HG02798 (cell line): ENCODE data around the gene CAMK1G.
A peak's percentile ranks its signal among the peaks of the same experiment; 100 is the strongest.

ENCODE experiments used
- ATAC-seq: cut with Tn5 transposase; IDR thresholded peaks from one replicate; pipeline ENCODE4 v1.9.1; 2021; ENCODE audit warnings: mild to moderate bottlenecking; ENCODE audit not compliant: unreplicated experiment, poor library complexity

The CAMK1G gene

GRCh38 chr1:209617047-209617673 is 33.6 kb downstream of the CAMK1G start:
- no peak for ATAC-seq

DNA sequence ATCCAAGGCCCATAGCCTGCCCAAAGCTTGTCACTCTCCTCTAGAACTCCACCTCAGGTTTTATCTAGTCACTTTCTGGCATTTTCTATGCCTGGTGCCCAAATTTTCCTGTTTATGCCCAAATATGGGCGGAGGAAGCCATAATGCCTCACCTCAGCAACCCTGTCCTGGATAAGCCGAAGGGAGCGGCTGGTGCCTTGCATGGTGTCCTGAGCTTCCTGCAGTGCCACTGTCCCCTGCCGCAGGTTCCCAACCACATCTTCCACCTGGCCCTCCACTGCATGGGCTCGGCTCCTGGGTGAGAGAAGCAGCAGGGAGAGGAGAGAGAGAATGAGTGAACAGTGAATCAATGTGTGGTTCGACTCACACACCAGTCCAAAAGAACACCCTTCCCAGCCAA is 34.2 kb downstream of the CAMK1G start:
- ATAC-seq, result no peak

DNA sequence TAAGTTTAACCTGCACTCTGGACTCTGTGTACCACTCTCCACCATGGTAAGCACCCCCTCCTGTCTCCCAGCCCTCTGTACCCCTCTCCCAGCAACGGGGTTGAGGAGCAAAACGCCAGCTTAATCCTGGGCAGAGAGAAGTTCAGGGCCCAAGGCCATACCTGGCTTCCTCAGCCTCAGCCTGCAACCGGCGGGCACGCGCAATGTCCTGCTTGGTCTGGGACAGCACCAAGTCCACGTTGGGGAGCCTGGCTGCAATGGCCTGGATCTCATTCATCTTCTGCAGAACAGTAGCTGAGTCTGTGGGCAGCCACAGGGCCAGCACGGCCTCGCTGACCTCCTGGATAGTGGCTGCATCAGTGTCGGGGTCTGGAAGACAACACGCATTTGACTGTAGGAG is 34.8 kb downstream of the CAMK1G start:
- no peak for ATAC-seq

DNA sequence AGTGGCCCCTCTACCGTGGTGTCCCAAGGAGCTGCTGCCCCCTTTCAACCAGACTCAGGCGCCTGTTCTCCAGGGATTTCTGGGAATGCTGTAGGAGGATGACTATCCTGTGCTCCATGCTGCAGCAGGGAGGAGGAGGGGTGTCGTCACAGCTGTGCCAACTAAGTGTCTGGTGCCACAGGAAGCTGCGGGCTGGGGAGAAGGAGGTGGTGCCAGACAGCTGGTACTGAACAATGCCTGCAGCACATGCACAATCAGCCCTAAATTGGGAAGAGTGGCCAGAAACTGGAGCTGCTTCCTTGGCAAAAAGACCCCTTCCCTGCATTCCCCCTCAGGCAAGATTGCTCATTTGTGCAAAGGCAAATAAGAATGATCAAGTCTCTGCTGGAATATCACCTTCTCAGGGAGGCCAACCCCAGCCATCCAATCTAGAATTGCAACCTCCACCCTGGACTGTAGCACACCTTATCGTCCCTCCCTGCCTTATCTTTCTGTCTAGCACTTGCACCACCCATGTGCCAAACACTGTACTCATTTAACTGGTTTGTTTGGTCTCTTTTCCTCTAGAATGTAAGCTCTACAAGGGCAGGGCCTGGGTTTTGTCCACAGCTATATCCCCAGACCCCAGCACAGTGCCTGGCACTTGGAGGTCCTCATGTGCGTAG is 35.4 kb downstream of the CAMK1G start:
- ATAC-seq, result no peak

DNA sequence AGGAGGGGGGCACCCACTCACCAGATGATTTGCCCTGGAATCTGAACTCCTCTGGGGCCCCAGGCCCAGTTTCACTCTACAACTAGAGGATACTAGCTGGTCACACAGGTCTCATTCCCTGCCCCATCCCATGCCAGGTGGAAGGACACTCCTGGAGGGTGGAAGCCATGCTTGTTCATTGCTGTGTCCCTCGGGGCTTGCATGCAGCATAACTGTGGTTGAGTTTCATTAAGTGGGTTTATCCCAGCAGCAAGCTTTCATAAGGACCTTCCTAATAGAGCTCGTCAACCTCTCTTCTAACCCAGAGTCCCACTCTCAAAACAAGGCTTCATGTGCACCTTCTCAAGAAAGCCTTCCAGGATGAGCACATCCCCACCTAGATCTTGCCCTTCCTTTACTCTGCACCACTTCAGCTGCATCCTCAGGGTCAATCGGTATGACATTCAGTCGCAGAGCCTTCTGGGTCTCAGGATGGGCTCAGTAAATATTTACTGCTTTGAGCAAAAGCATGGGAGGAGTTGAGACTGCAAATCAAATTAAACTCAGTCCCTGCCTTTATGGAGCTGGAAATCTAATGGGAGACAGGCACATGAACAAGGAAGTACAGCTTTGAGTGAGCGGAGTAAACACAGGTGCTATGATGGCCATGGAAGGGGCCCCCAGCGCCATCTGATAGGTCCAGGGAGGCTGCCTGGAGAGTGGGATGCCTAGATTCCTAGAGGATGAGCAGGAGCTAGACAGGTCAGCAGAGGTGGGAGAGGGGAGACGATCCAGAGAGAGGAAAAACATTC is 36.4 kb downstream of the CAMK1G start:
- ATAC-seq, result no peak

DNA sequence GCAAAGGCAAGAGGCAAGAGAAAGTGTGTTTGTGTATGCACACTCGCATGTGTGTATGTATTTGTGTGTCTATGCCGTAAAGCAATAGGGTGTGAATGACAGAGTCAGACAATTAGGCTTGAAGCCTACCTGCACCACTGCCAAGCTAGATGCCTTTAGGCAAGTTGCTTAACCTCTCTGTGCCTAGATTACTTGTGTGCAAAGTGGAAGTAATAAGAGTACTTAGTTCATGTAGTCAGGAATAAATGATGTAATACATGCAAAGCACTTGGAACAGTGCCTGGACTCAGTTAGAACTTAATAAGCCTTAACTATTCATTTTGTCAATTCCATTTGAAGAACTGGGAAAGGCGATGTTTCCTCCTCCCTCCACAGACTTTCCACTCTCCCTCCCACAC is 37.0 kb downstream of the CAMK1G start:
- no peak for ATAC-seq

GRCh38 chr1:209621286-209621685 is 37.8 kb downstream of the CAMK1G start:
- ATAC-seq, result no peak

DNA sequence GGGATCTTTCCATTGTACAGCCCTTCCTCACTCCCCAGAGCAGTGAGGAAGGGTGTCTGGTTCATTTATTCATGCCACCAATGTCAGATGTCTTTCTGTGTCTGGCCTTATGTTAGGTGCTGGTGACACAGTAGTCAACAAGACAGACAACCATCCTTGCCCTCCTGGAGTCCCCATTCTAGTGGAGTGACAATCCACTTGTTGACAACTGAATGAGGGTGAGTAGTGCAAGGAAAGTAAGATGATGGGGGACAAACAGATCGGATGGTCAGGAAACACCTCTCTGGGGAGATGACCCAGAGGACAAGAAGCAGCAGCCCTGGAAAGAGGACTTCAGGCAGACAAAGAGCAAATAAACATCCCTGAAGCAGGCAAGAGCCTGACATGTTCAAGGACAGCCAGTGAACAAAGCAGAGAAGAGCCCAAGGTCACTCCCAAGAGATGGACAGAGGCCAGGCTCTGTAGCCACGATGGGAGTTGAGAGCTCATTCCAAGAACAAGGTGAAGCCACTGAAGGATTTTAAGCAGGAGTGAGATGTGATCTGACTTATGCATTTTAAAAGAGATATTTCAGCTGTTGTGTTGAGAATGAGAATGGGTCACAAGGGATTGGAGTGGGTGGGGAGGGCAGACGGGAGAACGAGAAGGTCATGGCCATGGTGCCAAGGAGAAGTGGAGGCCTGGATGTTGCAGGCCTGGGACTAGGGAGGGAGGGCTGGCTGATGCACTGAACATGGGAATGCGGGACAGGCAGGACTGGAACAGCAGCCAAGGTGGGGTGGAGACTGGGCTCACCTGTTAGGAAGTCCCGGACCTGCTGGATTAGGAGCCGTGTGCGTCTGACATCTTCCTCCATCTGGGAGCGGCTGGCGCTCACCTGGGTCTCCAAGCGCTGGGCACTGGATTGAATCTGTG is 38.5 kb downstream of the CAMK1G start:
- ATAC-seq, result no peak

DNA sequence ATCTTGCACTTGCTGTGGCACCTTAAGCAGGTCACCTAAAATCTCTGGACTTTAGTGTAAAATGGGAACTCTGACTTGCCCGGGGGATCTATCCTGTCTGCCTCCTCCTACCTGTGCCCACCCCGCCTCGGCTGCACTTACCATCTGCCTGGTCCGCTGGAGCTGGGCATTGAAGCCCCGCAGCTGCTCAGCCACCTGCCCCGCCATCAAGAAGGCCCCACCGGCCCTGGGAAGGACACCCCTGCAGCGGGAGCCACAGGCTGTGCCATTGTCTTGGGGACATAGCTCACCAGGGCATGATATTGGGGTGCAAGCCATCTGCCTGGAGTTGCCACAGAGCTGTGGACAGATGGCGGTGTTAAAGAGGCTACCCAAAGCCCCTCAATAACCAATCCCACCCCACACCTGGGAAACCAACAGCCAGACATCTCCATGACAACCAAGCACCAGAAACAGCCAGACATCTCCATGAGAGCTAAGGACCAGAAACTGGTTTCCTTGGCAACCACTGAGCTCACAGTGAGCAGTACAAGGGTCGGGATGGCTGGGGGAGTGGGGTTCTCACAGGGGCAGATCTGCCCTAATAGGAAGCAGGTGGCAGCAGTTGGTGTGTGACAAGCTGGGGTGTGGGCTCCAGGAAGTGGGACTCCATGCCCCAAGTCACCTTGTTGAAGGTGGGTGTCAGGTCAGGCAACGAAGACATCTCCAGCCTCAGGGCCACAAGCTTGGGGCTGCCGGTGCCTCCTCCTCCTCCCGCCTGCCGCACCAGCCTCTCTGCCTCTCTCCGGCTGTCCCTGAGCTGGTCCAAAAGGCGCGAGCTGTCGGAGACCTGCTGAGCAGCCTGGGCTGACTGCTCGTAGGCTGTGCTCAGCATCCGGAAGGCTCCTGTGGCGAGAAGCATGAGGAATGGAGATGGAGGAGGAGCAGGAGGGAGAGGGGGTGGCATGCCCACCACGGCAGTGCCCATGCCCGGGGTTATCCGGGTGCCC is 39.6 kb downstream of the CAMK1G start:
- no peak for ATAC-seq

- no peak for ATAC-seq
These were observed 41.3 kb downstream of the CAMK1G start for GRCh38 chr1:209624558-209625549.

- no peak for ATAC-seq
These were observed 42.3 kb downstream of the CAMK1G start for GRCh38 chr1:209625791-209626285.

DNA sequence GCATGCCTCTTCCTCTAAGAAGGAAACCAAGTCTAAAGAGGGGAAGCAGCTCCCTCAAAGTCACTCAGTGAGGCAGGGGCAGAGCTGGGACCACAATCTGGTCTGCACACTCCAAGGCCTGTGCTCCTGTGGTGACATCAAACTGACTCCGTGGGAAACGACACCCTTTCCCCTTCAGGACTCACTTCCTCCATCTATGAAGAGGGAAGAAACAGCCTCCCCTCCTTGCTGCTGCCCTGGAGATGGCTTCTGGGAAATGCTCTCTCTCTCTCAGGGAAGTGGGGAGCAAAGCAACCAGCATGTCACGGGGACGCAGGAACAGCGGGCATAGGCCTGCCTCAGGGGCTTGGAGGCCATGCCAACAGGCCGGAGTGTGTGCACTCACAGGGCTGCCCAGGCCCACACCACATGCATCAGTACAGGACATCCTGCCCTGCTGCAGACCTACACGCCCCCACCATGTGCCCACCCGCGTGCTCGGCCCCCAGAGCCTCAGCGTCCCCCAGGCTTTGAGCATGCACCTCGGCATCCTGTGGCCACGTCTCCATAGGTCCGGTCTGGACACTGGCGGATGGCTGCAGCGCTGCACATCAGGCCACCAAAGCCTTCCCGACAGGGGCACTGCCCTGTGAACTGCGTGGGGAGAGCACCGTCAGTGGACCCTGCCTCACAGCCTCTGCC is 43.0 kb downstream of the CAMK1G start:
- ATAC-seq, result no peak

DNA sequence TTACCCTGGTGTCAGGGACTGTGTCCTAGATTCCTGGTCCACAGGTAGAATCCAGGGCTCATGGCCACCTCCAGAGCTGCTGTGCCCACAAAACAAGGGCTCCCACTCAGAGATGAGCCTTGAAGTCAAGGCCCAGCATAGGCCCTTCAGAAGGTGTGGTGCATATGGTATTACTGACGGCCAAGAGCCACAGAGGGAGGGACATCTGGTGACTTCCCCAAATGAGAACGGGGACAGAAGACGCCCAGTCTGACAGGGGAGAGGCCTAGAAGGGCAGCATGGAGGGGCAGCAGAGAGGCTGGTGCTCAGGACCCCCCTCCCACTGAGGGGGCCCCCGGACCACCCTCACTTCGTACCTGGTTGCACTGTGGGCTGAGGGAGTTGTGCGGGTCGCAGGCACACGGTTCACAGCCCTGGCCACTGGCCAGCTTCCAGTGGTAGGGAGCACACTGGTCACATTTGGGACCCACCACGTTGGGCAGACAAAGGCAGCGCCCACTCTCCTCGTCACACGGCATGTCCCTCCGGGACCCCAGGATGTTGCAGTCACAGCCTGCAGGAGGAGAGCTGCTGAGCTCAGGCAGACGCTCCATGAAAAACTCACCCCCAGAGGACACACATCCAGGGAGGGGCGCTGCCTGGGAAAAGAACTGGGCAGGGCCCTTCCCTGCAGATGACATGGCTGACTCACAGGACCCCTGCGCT is 43.7 kb downstream of the CAMK1G start:
- peak; percentile 7 for ATAC-seq

GRCh38 chr1:209627732-209628196 is 44.2 kb downstream of the CAMK1G start:
- peak; percentile 79 for ATAC-seq

GRCh38 chr1:209628618-209629299 is 45.2 kb downstream of the CAMK1G start:
- no peak for ATAC-seq
